Stimulated activated CD4-positive, alpha-beta T cell treated with anti-CD3 and anti-CD28 coated beads, Interleukin-2, amount 100 ng/mL, for 24 hours (primary cell): Measurements from ENCODE around the gene HHIPL1.

Experiments
- DNase-seq, 2 donors: peaks; one replicate each; pipeline ENCODE4 v3.0.0-alpha.2; 2020

HHIPL1 gene

DNA sequence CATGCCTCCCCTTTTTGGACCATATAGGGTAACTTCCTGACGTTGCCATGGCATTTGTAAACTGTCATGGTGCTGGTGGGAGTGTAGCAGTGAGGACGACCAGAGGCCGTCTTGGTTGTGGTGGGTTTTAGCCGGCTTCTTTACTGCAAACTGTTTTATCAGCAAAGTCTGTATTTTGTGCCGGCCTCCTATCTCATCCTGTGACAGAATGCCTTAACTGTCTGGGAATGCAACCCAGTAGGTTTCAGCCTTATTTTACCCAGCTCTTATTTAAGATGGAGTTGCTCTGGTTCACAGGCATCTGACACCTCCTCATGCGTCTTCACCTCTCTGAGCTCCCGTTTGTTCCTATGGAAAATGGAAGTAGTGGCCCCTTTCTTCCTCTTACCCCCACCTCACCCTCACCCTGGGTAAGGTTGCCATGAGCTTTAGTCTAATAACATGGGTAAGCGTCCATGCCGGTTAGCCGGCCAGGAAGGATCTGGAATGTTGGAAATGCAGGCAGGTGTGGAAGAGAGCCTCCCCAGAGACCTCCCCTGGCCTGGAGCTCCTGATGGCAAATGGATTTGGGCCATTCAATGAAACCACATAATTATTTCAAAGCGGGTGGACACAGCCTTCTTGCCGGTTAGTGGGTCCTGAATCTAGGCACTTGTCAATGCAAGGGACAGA lies 18.6 kb downstream of the HHIPL1 start:
- no peak for DNase-seq

- no peak for DNase-seq
Measured at GRCh38 chr14:99664058-99664936, 19.4 kb downstream of the HHIPL1 start.

DNA sequence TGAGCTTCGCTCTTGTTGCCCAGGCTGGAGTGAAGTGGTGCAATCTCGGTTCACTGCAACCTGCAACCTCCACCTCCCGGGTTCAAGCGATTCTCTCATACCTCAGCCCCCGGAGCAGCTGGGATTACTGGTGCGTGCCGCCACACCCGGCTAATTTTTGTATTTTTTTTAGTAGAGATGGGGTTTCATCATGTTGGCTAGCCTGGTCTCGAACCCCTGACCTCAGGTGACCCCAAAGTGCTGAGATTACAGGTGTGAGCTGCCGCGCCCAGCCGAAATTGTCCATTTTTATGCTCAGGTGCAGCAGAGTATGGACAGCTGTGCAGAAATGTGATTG lies 20.0 kb downstream of the HHIPL1 start:
- no peak for DNase-seq

DNA sequence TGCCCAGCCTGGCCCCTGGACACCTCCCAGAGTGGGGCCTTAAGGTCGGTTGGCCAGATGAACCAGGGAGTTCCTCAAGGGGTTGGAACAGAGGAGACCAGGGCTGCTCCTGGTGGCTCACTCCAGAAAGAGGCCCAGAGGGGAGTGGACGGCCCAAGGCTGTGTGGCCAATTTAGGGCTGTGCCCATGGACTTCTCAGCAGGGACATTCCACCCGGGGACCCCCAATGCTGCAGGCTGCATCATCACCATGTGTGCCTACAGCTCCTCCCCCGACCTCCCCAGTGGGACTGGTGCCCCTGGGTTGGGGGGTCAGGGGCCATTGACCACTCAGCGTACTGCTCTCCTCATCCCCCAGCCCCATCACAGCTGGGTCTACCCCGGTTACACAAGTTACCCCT lies 21.6 kb downstream of the HHIPL1 start:
- no peak for DNase-seq

GRCh38 chr14:99667045-99667444 lies 22.1 kb downstream of the HHIPL1 start:
- no peak for DNase-seq

- DNase-seq, result no peak
Measured at GRCh38 chr14:99667821-99668220, 22.9 kb downstream of the HHIPL1 start.

- no peak for DNase-seq
Measured at GRCh38 chr14:99668307-99669295, 23.7 kb downstream of the HHIPL1 start.

DNA sequence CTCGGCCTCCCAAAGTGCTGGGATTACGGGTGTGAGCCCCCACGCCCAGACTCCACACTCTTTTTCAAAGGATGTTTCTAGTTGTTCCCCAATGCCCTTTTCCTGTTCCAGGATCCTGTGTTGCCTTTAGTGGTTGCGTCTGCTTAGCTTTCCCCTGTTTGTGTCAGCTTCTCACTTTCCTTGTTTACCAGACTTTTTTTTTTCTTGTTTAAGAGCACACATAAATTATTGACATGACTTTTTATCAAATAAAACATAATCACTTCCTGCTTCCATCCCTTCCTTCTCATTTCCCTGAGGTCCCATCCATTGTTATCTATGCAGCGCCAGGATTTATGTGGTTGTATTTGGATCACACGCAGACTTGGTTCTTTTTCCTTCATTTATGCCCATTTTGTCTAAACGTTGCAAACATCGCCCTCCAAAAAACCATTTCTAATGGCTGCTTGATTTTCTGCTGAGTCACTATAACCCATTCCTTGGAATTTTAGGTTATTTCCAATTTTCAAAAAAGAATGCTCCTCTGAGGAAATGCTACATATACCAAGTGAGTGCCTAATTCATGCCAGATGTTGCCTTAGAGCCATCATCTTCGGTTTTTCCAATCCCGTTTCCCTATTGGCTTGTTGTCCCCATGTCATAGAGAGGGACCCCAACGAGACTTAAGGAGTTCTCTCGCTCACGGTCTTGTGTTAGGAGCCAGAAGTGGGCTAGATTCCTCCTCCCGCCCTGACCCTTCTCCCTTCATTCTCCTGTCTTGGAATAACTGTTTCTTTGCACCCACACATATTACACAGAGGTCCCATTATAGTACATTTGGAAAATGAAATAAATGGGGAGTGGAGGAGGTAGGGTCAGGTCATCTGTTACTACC lies 25.7 kb downstream of the HHIPL1 start:
- no peak for DNase-seq

- DNase-seq, result no peak
Measured at GRCh38 chr14:99671235-99672224, 26.6 kb downstream of the HHIPL1 start.

DNA sequence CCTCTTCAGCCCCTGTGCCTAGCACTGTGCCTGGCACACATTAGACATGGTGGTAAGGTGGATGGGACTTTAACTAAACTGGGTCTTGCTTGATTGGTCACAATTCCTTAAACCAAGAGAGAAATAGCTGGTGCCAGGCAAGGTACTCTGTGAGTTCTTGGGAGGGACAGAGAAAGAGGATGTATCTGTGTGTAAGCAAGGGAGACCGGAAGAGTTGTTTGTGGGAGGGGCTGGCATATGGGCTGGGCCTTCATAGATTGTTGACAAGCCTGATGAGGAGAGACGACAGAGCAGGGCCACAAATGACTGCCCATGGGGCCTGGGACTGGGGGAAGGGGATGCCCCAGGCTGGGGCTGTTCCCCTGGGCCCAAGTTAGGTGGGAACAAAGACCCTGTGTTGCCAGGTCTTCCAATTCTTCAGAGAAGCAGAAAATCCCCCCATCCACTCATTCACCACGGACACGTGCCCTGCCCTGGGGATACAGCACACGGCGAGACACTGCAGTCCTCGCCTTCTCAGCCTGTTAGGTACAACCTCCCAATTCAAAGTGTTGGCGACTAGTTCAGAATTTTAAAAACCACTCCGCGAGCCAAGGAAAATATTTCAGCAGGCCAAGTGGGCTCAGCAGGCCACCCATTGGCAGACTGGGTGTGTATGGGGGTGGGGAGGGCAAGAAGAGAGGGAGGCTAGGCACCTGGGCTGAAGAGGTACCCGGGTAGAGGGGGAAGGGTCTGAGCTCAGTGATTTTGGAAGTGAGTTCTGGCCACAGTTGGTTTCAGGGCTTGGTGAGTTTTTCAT lies 27.8 kb downstream of the HHIPL1 start:
- DNase-seq, result no peak

DNA sequence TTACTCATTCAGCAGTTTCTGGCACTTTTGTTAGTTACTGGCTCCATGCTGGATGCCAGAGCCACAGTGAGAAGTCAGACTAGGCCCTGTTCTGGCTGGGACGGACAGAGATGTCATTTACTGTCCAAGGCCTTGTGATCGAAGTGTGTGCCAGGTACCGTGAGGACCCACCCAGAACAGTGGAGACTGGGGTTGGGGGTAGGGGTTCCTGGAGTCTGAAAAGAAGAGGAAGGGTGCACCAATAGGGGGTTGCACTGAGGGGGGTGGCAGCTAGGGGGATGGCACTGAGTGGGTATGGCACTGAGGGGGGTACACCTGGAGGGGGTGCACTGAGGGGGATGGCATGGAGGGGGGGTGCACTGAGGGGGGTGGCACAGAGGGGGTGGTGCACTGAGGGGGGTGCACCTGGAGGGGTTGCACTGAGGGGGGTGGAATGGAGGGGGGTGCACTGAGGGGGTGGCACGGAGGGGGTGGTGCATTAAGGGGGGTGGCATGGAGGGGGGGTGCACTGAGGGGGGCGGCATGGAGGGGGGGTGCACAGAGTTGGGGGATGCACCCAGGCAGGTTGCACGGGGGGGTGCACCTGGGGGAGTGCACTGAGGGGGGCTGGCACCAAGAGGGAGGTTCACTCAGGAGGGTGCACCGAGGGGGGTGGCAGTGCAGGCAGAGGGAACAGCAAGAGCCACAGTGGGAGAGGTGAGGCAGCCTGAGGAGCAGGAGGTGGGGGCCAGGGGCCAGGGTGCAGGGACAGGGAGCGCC lies 28.6 kb downstream of the HHIPL1 start:
- no peak for DNase-seq

DNA sequence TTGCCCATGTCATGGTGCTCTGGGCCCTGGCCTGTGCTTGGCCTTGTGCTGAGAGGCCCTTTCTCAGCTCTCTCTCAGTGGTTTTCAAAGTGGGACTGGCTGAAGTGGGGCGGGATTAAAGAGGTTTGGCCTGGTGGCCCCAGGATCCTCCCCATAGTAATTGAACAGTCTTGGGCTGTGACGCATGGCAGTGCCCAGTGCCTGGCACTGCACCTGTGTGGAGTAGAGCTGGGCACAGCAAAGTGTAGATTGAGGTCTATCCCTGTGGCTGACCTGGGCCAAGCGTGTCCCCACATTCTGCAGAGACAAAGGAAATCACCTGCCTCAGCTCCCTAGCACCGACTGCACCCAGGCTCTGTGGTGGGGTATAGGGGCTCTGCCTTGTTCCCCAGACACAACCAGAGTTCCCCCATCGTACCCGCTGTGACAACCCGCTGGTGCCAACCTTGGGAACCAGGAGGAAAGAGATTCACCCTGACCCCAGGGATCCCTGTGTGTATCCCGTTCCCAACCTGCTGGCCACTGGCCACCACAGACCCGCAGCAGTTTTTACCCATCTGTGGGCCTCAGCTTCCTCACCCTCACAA lies 29.2 kb downstream of the HHIPL1 start:
- DNase-seq, result no peak

GRCh38 chr14:99674776-99675381 lies 29.9 kb downstream of the HHIPL1 start:
- DNase-seq, result no peak

DNA sequence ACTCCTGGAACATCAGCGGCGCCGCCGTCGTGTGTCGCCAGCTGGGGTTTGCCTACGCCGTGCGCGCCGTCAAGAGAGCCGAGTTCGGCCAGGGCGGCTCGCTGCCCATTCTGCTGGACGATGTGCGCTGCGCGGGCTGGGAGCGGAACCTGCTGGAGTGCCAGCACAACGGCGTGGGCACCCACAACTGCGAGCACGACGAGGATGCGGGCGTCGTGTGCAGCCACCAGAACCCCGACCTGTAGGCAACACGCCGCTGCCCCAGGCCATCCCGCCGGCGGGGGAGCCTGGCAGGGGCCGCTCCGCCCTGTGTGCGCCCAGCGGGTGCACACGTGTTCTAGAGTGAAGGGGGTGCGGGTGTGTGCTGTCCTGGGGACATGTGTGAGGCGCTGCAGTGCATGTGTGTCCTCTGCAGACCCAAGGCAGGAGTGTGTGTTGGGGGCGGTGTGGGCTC lies 30.5 kb downstream of the HHIPL1 start:
- no peak for DNase-seq

DNA sequence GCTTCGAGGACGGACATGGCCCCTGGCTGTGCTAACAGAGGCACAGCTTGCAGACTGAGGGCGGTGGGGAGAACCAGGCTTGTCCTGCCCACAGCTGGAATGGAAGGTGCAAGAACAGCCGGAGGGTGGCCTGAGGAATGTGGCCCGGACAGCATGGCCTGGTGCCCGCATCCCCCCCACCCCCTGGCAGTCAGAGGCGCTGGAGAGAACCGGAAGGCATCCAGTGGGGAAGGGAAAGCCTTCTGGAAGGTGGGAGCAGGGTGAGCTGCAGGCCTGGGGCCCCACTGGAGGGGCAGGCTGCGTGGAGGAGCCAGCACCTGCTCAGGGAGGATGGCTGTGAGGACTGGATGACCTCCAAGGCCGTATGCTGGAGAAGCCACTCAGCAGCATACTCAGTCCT lies 31.0 kb downstream of the HHIPL1 start:
- no peak for DNase-seq

GRCh38 chr14:99676657-99677056 lies 31.7 kb downstream of the HHIPL1 start:
- DNase-seq, result no peak

- no peak for DNase-seq
Measured at GRCh38 chr14:99677231-99678140, 32.6 kb downstream of the HHIPL1 start.
